ENCODE measurements around the gene ZBTB12.
"Not testable (repeated sequence)": the region's sequence is repeated elsewhere in the genome, so short reads cannot be mapped to it uniquely, and the experiment has no call there.

ZBTB12 gene

GRCh38 chr6:31933537-31933936, 31.7 kb upstream of the ZBTB12 start:
- TF ChIP-seq, protein P1, sequence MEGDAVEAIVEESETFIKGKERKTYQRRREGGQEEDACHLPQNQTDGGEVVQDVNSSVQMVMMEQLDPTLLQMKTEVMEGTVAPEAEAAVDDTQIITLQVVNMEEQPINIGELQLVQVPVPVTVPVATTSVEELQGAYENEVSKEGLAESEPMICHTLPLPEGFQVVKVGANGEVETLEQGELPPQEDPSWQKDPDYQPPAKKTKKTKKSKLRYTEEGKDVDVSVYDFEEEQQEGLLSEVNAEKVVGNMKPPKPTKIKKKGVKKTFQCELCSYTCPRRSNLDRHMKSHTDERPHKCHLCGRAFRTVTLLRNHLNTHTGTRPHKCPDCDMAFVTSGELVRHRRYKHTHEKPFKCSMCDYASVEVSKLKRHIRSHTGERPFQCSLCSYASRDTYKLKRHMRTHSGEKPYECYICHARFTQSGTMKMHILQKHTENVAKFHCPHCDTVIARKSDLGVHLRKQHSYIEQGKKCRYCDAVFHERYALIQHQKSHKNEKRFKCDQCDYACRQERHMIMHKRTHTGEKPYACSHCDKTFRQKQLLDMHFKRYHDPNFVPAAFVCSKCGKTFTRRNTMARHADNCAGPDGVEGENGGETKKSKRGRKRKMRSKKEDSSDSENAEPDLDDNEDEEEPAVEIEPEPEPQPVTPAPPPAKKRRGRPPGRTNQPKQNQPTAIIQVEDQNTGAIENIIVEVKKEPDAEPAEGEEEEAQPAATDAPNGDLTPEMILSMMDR (IDR thresholded peaks at IDR 0.05): no peak
- H3K27me3 ChIP-seq (ENCODE audit: control insufficient read depth, insufficient read depth, low read length): no peaks in the 10 kb centered on the region
- H3K36me3 ChIP-seq (ENCODE audit: control insufficient read depth, insufficient read depth, low read length): no peaks in the 10 kb centered on the region
- H3K4me3 ChIP-seq (ENCODE audit: low read depth, low read length): no peak overlapping the region
- H3K9me3 ChIP-seq (ENCODE audit: control insufficient read depth, low read length): no peaks in the 10 kb centered on the region
- H3K9ac ChIP-seq: no peak overlapping the region
- H3K79me2 ChIP-seq: no peaks in the 10 kb centered on the region
- no peaks in the 10 kb centered on the region for H3K4me1 ChIP-seq
- no peak overlapping the region for H2AFZ ChIP-seq
- H3K27ac ChIP-seq: no peak overlapping the region
- no peak overlapping the region for H3K4me2 ChIP-seq (ENCODE audit: low read length)

- H3K4me2 ChIP-seq (ENCODE audit: low read length); H3K4me1 ChIP-seq; H3K4me3 ChIP-seq (ENCODE audit: low read depth, low read length); H3K27ac ChIP-seq; H3K9ac ChIP-seq; H3K79me2 ChIP-seq; H3K36me3 ChIP-seq (ENCODE audit: control insufficient read depth, insufficient read depth, low read length); H2AFZ ChIP-seq; H3K9me3 ChIP-seq (ENCODE audit: control insufficient read depth, low read length); H3K27me3 ChIP-seq (ENCODE audit: control insufficient read depth, insufficient read depth, low read length): not testable (repeated sequence)
These were observed 30.3 kb upstream of the ZBTB12 start for GRCh38 chr6:31932137-31932536.

- TF ChIP-seq, protein P1 (IDR thresholded peaks at IDR 0.05): no peak
- no peak overlapping the region for H3K4me3 ChIP-seq (ENCODE audit: low read depth, low read length)
- H3K79me2 ChIP-seq: no peaks in the 10 kb centered on the region
These were observed 29.1 kb upstream of the ZBTB12 start for GRCh38 chr6:31930962-31931361.

GRCh38 chr6:31928672-31928939, 26.7 kb upstream of the ZBTB12 start:
- Histone ChIP-seq H3K79me2 (no peaks in the 10 kb centered on the region), H3K4me3 (ENCODE audit: low read depth, low read length) (no peak overlapping the region)
- TF ChIP-seq, protein P1 (IDR thresholded peaks at IDR 0.05): no peak

More at GRCh38 chr6:31930962-31931361, 29.1 kb upstream of the ZBTB12 start:
- Histone ChIP-seq H2AFZ (no peak overlapping the region), H3K36me3 (ENCODE audit: control insufficient read depth, insufficient read depth, low read length) (no peaks in the 10 kb centered on the region), H3K9ac (no peak overlapping the region), H3K27ac (no peak overlapping the region), H3K4me1 (no peaks in the 10 kb centered on the region), H3K27me3 (ENCODE audit: control insufficient read depth, insufficient read depth, low read length) (no peaks in the 10 kb centered on the region), H3K4me2 (ENCODE audit: low read length) (no peak overlapping the region), H3K9me3 (ENCODE audit: control insufficient read depth, low read length) (no peaks in the 10 kb centered on the region)

DNA sequence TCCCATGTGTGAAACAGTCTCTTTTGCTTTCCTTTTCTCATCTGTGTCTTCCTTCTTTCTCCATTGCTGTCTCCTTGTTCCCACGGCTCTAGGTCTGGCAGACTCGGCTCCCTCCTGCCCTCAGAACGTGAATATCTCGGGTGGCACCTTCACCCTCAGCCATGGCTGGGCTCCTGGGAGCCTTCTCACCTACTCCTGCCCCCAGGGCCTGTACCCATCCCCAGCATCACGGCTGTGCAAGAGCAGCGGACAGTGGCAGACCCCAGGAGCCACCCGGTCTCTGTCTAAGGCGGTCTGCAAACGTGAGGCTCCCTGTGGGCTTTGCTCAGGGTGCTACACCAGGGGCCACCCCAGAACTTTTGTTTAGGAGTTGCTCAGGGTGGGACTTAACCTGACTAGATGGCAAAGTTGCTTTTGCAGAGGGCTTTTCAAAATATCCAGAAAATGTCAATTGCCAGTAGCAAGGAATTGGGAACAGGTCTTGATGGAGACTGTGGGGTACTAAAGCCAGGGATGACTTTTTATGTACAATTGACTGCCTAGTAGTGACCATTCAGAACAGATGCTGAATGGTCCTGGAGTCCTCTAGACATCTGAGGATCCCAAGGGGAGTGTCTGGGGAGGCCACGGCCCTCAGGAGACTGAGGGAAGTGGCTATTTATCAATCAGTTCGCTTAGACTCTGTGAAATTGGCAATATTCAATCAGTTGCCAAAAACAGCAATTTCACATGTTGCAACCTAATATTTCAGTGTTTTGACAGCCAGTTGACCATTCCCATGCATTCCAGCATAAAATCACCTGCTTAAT, 26.2 kb upstream of the ZBTB12 start:
- TF ChIP-seq, protein P1 (IDR thresholded peaks at IDR 0.05): no peak
- Histone ChIP-seq H3K4me2 (ENCODE audit: low read length) (no peak overlapping the region), H3K4me3 (ENCODE audit: low read depth, low read length) (no peak overlapping the region), H2AFZ (peak overlapping the region; percentile 50), H3K79me2 (no peaks in the 10 kb centered on the region), H3K9me3 (ENCODE audit: control insufficient read depth, low read length) (no peaks in the 10 kb centered on the region), H3K4me1 (no peaks in the 10 kb centered on the region), H3K9ac (no peak overlapping the region), H3K36me3 (ENCODE audit: control insufficient read depth, insufficient read depth, low read length) (no peaks in the 10 kb centered on the region), H3K27ac (no peak overlapping the region), H3K27me3 (ENCODE audit: control insufficient read depth, insufficient read depth, low read length) (no peaks in the 10 kb centered on the region)

More at GRCh38 chr6:31928672-31928939, 26.7 kb upstream of the ZBTB12 start:
- Histone ChIP-seq H3K9me3 (ENCODE audit: control insufficient read depth, low read length) (no peaks in the 10 kb centered on the region), H3K27me3 (ENCODE audit: control insufficient read depth, insufficient read depth, low read length) (no peaks in the 10 kb centered on the region), H3K4me1 (no peaks in the 10 kb centered on the region), H3K4me2 (ENCODE audit: low read length) (no peak overlapping the region), H3K36me3 (ENCODE audit: control insufficient read depth, insufficient read depth, low read length) (no peaks in the 10 kb centered on the region), H3K9ac (no peak overlapping the region), H3K27ac (no peak overlapping the region), H2AFZ (no peak overlapping the region)

Measured in parathyroid adenoma (tissue), 2 donors.